ENCODE results near the gene PPP1R13L.

PPP1R13L gene

GRCh38 chr19:45404557-45405434 is at the start of gene PPP1R13L:
Gene PPP1R13L (minus strand): TSS chr19:45405069. CDS start chr19:45398318, 6,751 bp downstream.
- peaks cover 27% of the 10 kb centered on the region for H3K79me2 ChIP-seq (ENCODE audit: control insufficient read depth, insufficient read depth, low read length, unreplicated experiment)
- H3K4me1 ChIP-seq (ENCODE audit: control insufficient read depth, insufficient read depth, low read length, unreplicated experiment): peaks cover 16% of the 10 kb centered on the region

GRCh38 chr19:45451850-45452387 is 47.0 kb upstream of the PPP1R13L start:
- Histone ChIP-seq H3K4me1 (ENCODE audit: control insufficient read depth, insufficient read depth, low read length, unreplicated experiment) (peaks cover 29% of the 10 kb centered on the region), H3K27me3 (ENCODE audit: insufficient read depth, low read length) (no peaks in the 10 kb centered on the region), H3K4me3 (ENCODE audit: low read depth, low read length) (peak overlapping the region; percentile 90; the same call in 1 of the 2 replicates), H3K27ac (ENCODE audit: low read depth, low read length) (no peak overlapping the region), H3K36me3 (ENCODE audit: insufficient read depth, low read length) (no peaks in the 10 kb centered on the region), H3K79me2 (ENCODE audit: control insufficient read depth, insufficient read depth, low read length, unreplicated experiment) (no peaks in the 10 kb centered on the region), H2AFZ (ENCODE audit: low read length, unreplicated experiment) (no peak overlapping the region)

More at GRCh38 chr19:45404557-45405434, at the start of gene PPP1R13L:
- no peak within 1 kb of the TSS for H2AFZ ChIP-seq (ENCODE audit: low read length, unreplicated experiment)
- H3K4me3 ChIP-seq (ENCODE audit: low read depth, low read length): peak within 1 kb of the TSS; percentile 80
- H3K36me3 ChIP-seq (ENCODE audit: insufficient read depth, low read length): no peaks in the 10 kb centered on the region
- H3K27ac ChIP-seq (ENCODE audit: low read depth, low read length): peak within 1 kb of the TSS; percentile 86
- no peaks in the 10 kb centered on the region for H3K27me3 ChIP-seq (ENCODE audit: insufficient read depth, low read length)

- Histone ChIP-seq H3K36me3 (ENCODE audit: insufficient read depth, low read length) (no peaks in the 10 kb centered on the region), H3K4me3 (ENCODE audit: low read depth, low read length) (peak overlapping the region; percentile 90), H2AFZ (ENCODE audit: low read length, unreplicated experiment) (peak overlapping the region; percentile 12), H3K27me3 (ENCODE audit: insufficient read depth, low read length) (no peaks in the 10 kb centered on the region), H3K4me1 (ENCODE audit: control insufficient read depth, insufficient read depth, low read length, unreplicated experiment) (peaks cover 29% of the 10 kb centered on the region), H3K27ac (ENCODE audit: low read depth, low read length) (peak overlapping the region; percentile 89), H3K79me2 (ENCODE audit: control insufficient read depth, insufficient read depth, low read length, unreplicated experiment) (no peaks in the 10 kb centered on the region)
These were observed 46.4 kb upstream of the PPP1R13L start for GRCh38 chr19:45451131-45451849.

- Histone ChIP-seq H3K27me3 (ENCODE audit: insufficient read depth, low read length) (no peaks in the 10 kb centered on the region), H3K79me2 (ENCODE audit: control insufficient read depth, insufficient read depth, low read length, unreplicated experiment) (no peaks in the 10 kb centered on the region), H3K27ac (ENCODE audit: low read depth, low read length) (peak overlapping the region; percentile 84), H3K4me1 (ENCODE audit: control insufficient read depth, insufficient read depth, low read length, unreplicated experiment) (peaks cover 23% of the 10 kb centered on the region), H2AFZ (ENCODE audit: low read length, unreplicated experiment) (no peak overlapping the region), H3K4me3 (ENCODE audit: low read depth, low read length) (peak overlapping the region; percentile 73), H3K36me3 (ENCODE audit: insufficient read depth, low read length) (no peaks in the 10 kb centered on the region)
These were observed 45.1 kb upstream of the PPP1R13L start for GRCh38 chr19:45450012-45450333.

- Histone ChIP-seq H3K27me3 (ENCODE audit: insufficient read depth, low read length) (no peaks in the 10 kb centered on the region), H2AFZ (ENCODE audit: low read length, unreplicated experiment) (no peak overlapping the region), H3K4me3 (ENCODE audit: low read depth, low read length) (no peak overlapping the region), H3K4me1 (ENCODE audit: control insufficient read depth, insufficient read depth, low read length, unreplicated experiment) (peaks cover 20% of the 10 kb centered on the region), H3K36me3 (ENCODE audit: insufficient read depth, low read length) (no peaks in the 10 kb centered on the region), H3K27ac (ENCODE audit: low read depth, low read length) (peak overlapping the region; percentile 43; the same call in 1 of the 2 replicates), H3K79me2 (ENCODE audit: control insufficient read depth, insufficient read depth, low read length, unreplicated experiment) (no peaks in the 10 kb centered on the region)
These were observed 44.0 kb upstream of the PPP1R13L start for GRCh38 chr19:45448887-45449299.

- H3K36me3 ChIP-seq (ENCODE audit: insufficient read depth, low read length): no peaks in the 10 kb centered on the region
- peaks cover 20% of the 10 kb centered on the region for H3K4me1 ChIP-seq (ENCODE audit: control insufficient read depth, insufficient read depth, low read length, unreplicated experiment)
- H3K4me3 ChIP-seq (ENCODE audit: low read depth, low read length): no peak overlapping the region
- H3K79me2 ChIP-seq (ENCODE audit: control insufficient read depth, insufficient read depth, low read length, unreplicated experiment): no peaks in the 10 kb centered on the region
- no peaks in the 10 kb centered on the region for H3K27me3 ChIP-seq (ENCODE audit: insufficient read depth, low read length)
- peak overlapping the region; percentile 43; the same call in 1 of the 2 replicates for H3K27ac ChIP-seq (ENCODE audit: low read depth, low read length)
- H2AFZ ChIP-seq (ENCODE audit: low read length, unreplicated experiment): no peak overlapping the region
These were observed 43.5 kb upstream of the PPP1R13L start for GRCh38 chr19:45448425-45448756.

GRCh38 chr19:45446944-45447343 is 42.1 kb upstream of the PPP1R13L start:
- Histone ChIP-seq H3K27me3 (ENCODE audit: insufficient read depth, low read length) (no peaks in the 10 kb centered on the region), H3K4me3 (ENCODE audit: low read depth, low read length) (no peak overlapping the region), H2AFZ (ENCODE audit: low read length, unreplicated experiment) (no peak overlapping the region), H3K36me3 (ENCODE audit: insufficient read depth, low read length) (no peaks in the 10 kb centered on the region), H3K79me2 (ENCODE audit: control insufficient read depth, insufficient read depth, low read length, unreplicated experiment) (no peaks in the 10 kb centered on the region), H3K27ac (ENCODE audit: low read depth, low read length) (no peak overlapping the region), H3K4me1 (ENCODE audit: control insufficient read depth, insufficient read depth, low read length, unreplicated experiment) (peaks cover 24% of the 10 kb centered on the region)

- Histone ChIP-seq H3K27ac (ENCODE audit: low read depth, low read length) (no peak overlapping the region), H3K79me2 (ENCODE audit: control insufficient read depth, insufficient read depth, low read length, unreplicated experiment) (no peaks in the 10 kb centered on the region), H3K4me3 (ENCODE audit: low read depth, low read length) (no peak overlapping the region), H2AFZ (ENCODE audit: low read length, unreplicated experiment) (no peak overlapping the region), H3K4me1 (ENCODE audit: control insufficient read depth, insufficient read depth, low read length, unreplicated experiment) (peaks cover 20% of the 10 kb centered on the region), H3K27me3 (ENCODE audit: insufficient read depth, low read length) (no peaks in the 10 kb centered on the region), H3K36me3 (ENCODE audit: insufficient read depth, low read length) (no peaks in the 10 kb centered on the region)
These were observed 41.4 kb upstream of the PPP1R13L start for GRCh38 chr19:45446295-45446694.

GRCh38 chr19:45445139-45445538 is 40.3 kb upstream of the PPP1R13L start:
- H3K79me2 ChIP-seq (ENCODE audit: control insufficient read depth, insufficient read depth, low read length, unreplicated experiment): no peaks in the 10 kb centered on the region
- peaks cover 24% of the 10 kb centered on the region for H3K4me1 ChIP-seq (ENCODE audit: control insufficient read depth, insufficient read depth, low read length, unreplicated experiment)
- no peaks in the 10 kb centered on the region for H3K27me3 ChIP-seq (ENCODE audit: insufficient read depth, low read length)
- no peak overlapping the region for H3K27ac ChIP-seq (ENCODE audit: low read depth, low read length)
- no peaks in the 10 kb centered on the region for H3K36me3 ChIP-seq (ENCODE audit: insufficient read depth, low read length)
- H2AFZ ChIP-seq (ENCODE audit: low read length, unreplicated experiment): no peak overlapping the region
- no peak overlapping the region for H3K4me3 ChIP-seq (ENCODE audit: low read depth, low read length)

- Histone ChIP-seq H3K4me3 (ENCODE audit: low read depth, low read length) (peak overlapping the region; percentile 64), H2AFZ (ENCODE audit: low read length, unreplicated experiment) (no peak overlapping the region)
These were observed 39.6 kb upstream of the PPP1R13L start for GRCh38 chr19:45444318-45445041.

More at GRCh38 chr19:45444318-45445041, 39.6 kb upstream of the PPP1R13L start:
- Histone ChIP-seq H3K79me2 (ENCODE audit: control insufficient read depth, insufficient read depth, low read length, unreplicated experiment) (no peaks in the 10 kb centered on the region), H3K36me3 (ENCODE audit: insufficient read depth, low read length) (no peaks in the 10 kb centered on the region), H3K27me3 (ENCODE audit: insufficient read depth, low read length) (no peaks in the 10 kb centered on the region), H3K27ac (ENCODE audit: low read depth, low read length) (peak overlapping the region; percentile 98), H3K4me1 (ENCODE audit: control insufficient read depth, insufficient read depth, low read length, unreplicated experiment) (peaks cover 26% of the 10 kb centered on the region)
